Astrocyte (in vitro differentiated cells and primary cell): ENCODE measurements around the gene RBPJ.

Experiments
- CTCF ChIP-seq: IDR thresholded peaks from 2 replicates; pipeline ENCODE4 v1.5.1; 2011; ENCODE audit warnings: low read depth, mild to moderate bottlenecking, inconsistent platforms, low read length, moderate library complexity; ENCODE audit not compliant: insufficient read depth
- EZH2 ChIP-seq: IDR thresholded peaks from 2 replicates; pipeline ENCODE4 v1.6.1; 2012; ENCODE audit warnings: mild to moderate bottlenecking, low read length, inconsistent platforms; ENCODE audit not compliant: insufficient read depth

GRCh38 chr4:26450418-26450817 is 129.6 kb downstream of the RBPJ start:
- TF ChIP-seq CTCF (no peak), EZH2 (no peak)
